ENCODE data around the gene NELFB. TPM values are rescaled to one million over a fixed set of nuclear protein-coding genes. Genes with fewer than 3 reads are reported as not detected.

Gene NELFB
- total and polyA plus RNA-seq, 9 of the 15 experiments (the other 6 are each of a cell fraction or from before 2014, with no cell fraction given) = 0.24 to 84.0 (median 29.7) TPM

GRCh38 chr9:137227054-137227852 is 27.9 kb upstream of the NELFB start, which contains the start of gene RNF224 (continued):
- TF ChIP-seq U2AF2 (optimal IDR thresholded peaks at IDR 0.05; ENCODE audit: low read depth, low read length) = no peak
- TF ChIP-seq SREBF2 (CRISPR knock-in tag; IDR thresholded peaks at IDR 0.05) = no peak
- TF ChIP-seq PATZ1 (CRISPR knock-in tag; IDR thresholded peaks at IDR 0.05; ENCODE audit: borderline replicate concordance) = no peak
- no peak for TF ChIP-seq BRF1 (IDR thresholded peaks at IDR 0.05; ENCODE audit: borderline replicate concordance, extremely low read depth, insufficient read length)
- peak; percentile 90; the same call in 1 of the 2 replicates for TF ChIP-seq HDGF (IDR thresholded peaks at IDR 0.05)
- no peak for TF ChIP-seq ZNF79 (CRISPR knock-in tag; IDR thresholded peaks at IDR 0.05; ENCODE audit: low read depth)
- TF ChIP-seq, protein P1, sequence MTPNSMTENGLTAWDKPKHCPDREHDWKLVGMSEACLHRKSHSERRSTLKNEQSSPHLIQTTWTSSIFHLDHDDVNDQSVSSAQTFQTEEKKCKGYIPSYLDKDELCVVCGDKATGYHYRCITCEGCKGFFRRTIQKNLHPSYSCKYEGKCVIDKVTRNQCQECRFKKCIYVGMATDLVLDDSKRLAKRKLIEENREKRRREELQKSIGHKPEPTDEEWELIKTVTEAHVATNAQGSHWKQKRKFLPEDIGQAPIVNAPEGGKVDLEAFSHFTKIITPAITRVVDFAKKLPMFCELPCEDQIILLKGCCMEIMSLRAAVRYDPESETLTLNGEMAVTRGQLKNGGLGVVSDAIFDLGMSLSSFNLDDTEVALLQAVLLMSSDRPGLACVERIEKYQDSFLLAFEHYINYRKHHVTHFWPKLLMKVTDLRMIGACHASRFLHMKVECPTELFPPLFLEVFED (CRISPR knock-in tag; conservative IDR thresholded peaks at IDR 0.05) = no peak
- no peak for TF ChIP-seq GTF2E2 (tag; IDR thresholded peaks at IDR 0.05)
- no peak for TF ChIP-seq ZNF696 (CRISPR knock-in tag; conservative IDR thresholded peaks at IDR 0.05)
- no peak for TF ChIP-seq E2F8 (IDR thresholded peaks at IDR 0.05; ENCODE audit: low read depth, partially characterized antibody)
- no peak for TF ChIP-seq TRIM24 (IDR thresholded peaks at IDR 0.05)
- no peak for TF ChIP-seq POLR3G (IDR thresholded peaks at IDR 0.05; ENCODE audit: extremely low read depth, insufficient read length, insufficient replicate concordance)
- no peak for TF ChIP-seq GATAD2A (IDR thresholded peaks at IDR 0.05)
- TF ChIP-seq ZZZ3 (IDR thresholded peaks at IDR 0.05) = no peak
- no peak for TF ChIP-seq HEY1 (CRISPR knock-in tag; IDR thresholded peaks at IDR 0.05; ENCODE audit: borderline replicate concordance)
- TF ChIP-seq YY1 (IDR thresholded peaks at IDR 0.05; ENCODE audit: borderline replicate concordance in 1 of 3, control insufficient read depth in 1 of 3, extremely low read depth in 1 of 3, insufficient read depth in 3 of 3, insufficient read length in 1 of 3, insufficient replicate concordance in 2 of 3, low read depth in 1 of 3, low read length in 2 of 3) = peak in 1 of 3 experiments; percentile 35
- peak; percentile 69 for TF ChIP-seq BRD9 (IDR thresholded peaks at IDR 0.05; ENCODE audit: low read depth, partially characterized antibody)
- no peak for TF ChIP-seq PRMT5 (CRISPR knock-in tag; IDR thresholded peaks at IDR 0.05)
- no peak for TF ChIP-seq TCF7L2 (IDR thresholded peaks at IDR 0.05; ENCODE audit: low read depth, low read length)
- TF ChIP-seq HNRNPH1 (optimal IDR thresholded peaks at IDR 0.05; ENCODE audit: low read depth, low read length) = no peak
- no peak for TF ChIP-seq MTA2 (IDR thresholded peaks at IDR 0.05; ENCODE audit: low read depth)
- no peak for TF ChIP-seq TAF9B (IDR thresholded peaks at IDR 0.05; ENCODE audit: partially characterized antibody)
